ENCODE data around the gene RTN4R. TPM values are rescaled to one million over a fixed set of nuclear protein-coding genes. Genes with fewer than 3 reads are reported as not detected.

The RTN4R gene
- total and polyA plus RNA-seq, 2 of the 4 experiments (the other 2 are of a cell fraction), result 0.18 to 0.94 TPM

DNA sequence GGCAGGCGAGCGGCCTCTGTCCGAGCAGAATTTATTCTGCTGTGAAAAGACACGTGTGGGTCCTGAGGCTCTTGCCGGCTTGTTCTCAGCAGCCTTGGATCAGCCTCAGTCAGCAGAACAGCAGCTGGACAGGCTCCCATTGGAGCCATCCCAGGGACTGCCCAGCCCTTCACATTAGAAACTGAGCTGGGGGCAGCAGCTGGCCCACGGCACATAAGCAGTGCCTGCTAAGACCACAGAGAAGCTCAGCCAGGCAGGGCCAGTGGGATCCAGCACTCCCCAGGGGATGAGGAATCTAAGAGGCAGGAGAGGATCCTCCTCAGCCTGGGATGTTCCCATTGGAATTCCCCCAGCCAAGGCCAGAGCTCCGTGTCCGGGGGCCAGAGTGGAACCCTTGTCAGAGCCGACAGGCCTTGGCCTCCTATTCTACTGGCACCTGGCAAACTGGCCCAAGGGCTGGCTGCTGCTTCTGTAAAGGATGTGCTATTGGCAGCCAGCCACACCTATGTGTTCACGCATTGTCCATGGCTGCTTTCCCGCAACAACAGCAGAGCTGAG is 18.2 kb downstream of the RTN4R start:
- Histone ChIP-seq H4K91ac (ENCODE audit: insufficient read depth, low read depth, low read length) (no peak overlapping the region), H2AK5ac (ENCODE audit: low read depth, low read length) (no peak overlapping the region), H3K56ac (ENCODE audit: extremely low read depth, insufficient read depth, low read length) (no peak overlapping the region), H2BK120ac (ENCODE audit: low read depth, low read length) (no peak overlapping the region), H3K4me1 (ENCODE audit: control insufficient read depth, insufficient read depth, low read length) (no peaks in the 10 kb centered on the region; the same call in 1 of the 2 replicates), H3K36me3 (ENCODE audit: control insufficient read depth, insufficient read depth, low read length) (no peaks in the 10 kb centered on the region), H3K4me3 (ENCODE audit: insufficient read depth, low read depth, low read length) (no peak overlapping the region), H3K9me1 (ENCODE audit: insufficient read depth, low read length) (0 out of 2 replicates have a peak, but pooled peaks cover 2% of the 10 kb centered on the region), H3K4ac (ENCODE audit: low read depth, low read length) (no peak overlapping the region), H2BK15ac (ENCODE audit: low read depth, low read length) (no peak overlapping the region), H4K5ac (ENCODE audit: low read depth, low read length) (no peak overlapping the region), H3K9ac (ENCODE audit: low read depth, low read length) (no peak overlapping the region), H3K4me2 (ENCODE audit: low read depth, low read length) (no peak overlapping the region), H3K23ac (ENCODE audit: low read depth, low read length) (no peak overlapping the region), H3K27me3 (ENCODE audit: control insufficient read depth, insufficient read depth, low read length) (peaks cover 8% of the 10 kb centered on the region; the same call in 1 of the 2 replicates), H2BK20ac (ENCODE audit: low read depth, low read length) (no peak overlapping the region), H2AFZ (replicated peaks; ENCODE audit: low read length, poor library complexity) (no peak overlapping the region), H2AK9ac (replicated peaks; ENCODE audit: low read depth, low read length, poor library complexity) (peak overlapping the region; percentile 34), H2BK5ac (ENCODE audit: low read depth, low read length, poor library complexity, severe bottlenecking) (no peak overlapping the region), H3K14ac (replicated peaks; ENCODE audit: low read depth, low read length) (no peak overlapping the region), H3K18ac (ENCODE audit: low read depth, low read length) (no peak overlapping the region), H4K8ac (ENCODE audit: low read depth in 2 of 2, low read length in 2 of 2) (no peak overlapping the region), H3K9me3 (ENCODE audit: control insufficient read depth, insufficient read depth, low read length) (no peaks in the 10 kb centered on the region), H4K20me1 (ENCODE audit: insufficient read depth, low read length) (no peaks in the 10 kb centered on the region), H3K27ac (ENCODE audit: insufficient read depth, low read length) (no peak overlapping the region), H3K79me1 (ENCODE audit: low read depth in 1 of 2, low read length in 2 of 2) (no peaks in the 10 kb centered on the region)
- peak; percentile 53 for ATAC-seq (ENCODE audit: low read depth)
- intact Hi-C loops (cut with micrococcal nuclease), result no loop called here
- TF ChIP-seq MAZ (IDR thresholded peaks at IDR 0.05; ENCODE audit: borderline replicate concordance, low read depth, low read length) (no peak), RAD21 (IDR thresholded peaks at IDR 0.05; ENCODE audit: low read length) (no peak), RFX5 (IDR thresholded peaks at IDR 0.05; ENCODE audit: low read depth, low read length) (no peak), FOS (IDR thresholded peaks at IDR 0.05; ENCODE audit: low read depth, low read length) (no peak), BHLHE40 (IDR thresholded peaks at IDR 0.05; ENCODE audit: low read depth, low read length) (no peak), MAFK (IDR thresholded peaks at IDR 0.05; ENCODE audit: low read depth, low read length) (no peak), MXI1 (IDR thresholded peaks at IDR 0.05; ENCODE audit: borderline replicate concordance, low read depth, low read length) (no peak), POLR2A (IDR thresholded peaks at IDR 0.05; ENCODE audit: low read depth, low read length) (no peak), CEBPB (IDR thresholded peaks at IDR 0.05; ENCODE audit: low read depth, low read length) (no peak), RCOR1 (IDR thresholded peaks at IDR 0.05; ENCODE audit: insufficient replicate concordance, low read length) (no peak), SMC3 (IDR thresholded peaks at IDR 0.05; ENCODE audit: low read depth, low read length) (no peak), CHD1 (IDR thresholded peaks at IDR 0.05; ENCODE audit: low read depth, low read length) (no peak), NFE2L2 (IDR thresholded peaks at IDR 0.05; ENCODE audit: low read depth, low read length) (no peak)
- TF ChIP-seq, protein P1, sequence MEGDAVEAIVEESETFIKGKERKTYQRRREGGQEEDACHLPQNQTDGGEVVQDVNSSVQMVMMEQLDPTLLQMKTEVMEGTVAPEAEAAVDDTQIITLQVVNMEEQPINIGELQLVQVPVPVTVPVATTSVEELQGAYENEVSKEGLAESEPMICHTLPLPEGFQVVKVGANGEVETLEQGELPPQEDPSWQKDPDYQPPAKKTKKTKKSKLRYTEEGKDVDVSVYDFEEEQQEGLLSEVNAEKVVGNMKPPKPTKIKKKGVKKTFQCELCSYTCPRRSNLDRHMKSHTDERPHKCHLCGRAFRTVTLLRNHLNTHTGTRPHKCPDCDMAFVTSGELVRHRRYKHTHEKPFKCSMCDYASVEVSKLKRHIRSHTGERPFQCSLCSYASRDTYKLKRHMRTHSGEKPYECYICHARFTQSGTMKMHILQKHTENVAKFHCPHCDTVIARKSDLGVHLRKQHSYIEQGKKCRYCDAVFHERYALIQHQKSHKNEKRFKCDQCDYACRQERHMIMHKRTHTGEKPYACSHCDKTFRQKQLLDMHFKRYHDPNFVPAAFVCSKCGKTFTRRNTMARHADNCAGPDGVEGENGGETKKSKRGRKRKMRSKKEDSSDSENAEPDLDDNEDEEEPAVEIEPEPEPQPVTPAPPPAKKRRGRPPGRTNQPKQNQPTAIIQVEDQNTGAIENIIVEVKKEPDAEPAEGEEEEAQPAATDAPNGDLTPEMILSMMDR (conservative IDR thresholded peaks at IDR 0.05; ENCODE audit: low read depth, low read length), result no peak
- TF ChIP-seq, protein P2, sequence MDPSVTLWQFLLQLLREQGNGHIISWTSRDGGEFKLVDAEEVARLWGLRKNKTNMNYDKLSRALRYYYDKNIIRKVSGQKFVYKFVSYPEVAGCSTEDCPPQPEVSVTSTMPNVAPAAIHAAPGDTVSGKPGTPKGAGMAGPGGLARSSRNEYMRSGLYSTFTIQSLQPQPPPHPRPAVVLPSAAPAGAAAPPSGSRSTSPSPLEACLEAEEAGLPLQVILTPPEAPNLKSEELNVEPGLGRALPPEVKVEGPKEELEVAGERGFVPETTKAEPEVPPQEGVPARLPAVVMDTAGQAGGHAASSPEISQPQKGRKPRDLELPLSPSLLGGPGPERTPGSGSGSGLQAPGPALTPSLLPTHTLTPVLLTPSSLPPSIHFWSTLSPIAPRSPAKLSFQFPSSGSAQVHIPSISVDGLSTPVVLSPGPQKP (IDR thresholded peaks at IDR 0.05; ENCODE audit: borderline replicate concordance, low read depth, low read length), result no peak
- TF ChIP-seq, protein P3, sequence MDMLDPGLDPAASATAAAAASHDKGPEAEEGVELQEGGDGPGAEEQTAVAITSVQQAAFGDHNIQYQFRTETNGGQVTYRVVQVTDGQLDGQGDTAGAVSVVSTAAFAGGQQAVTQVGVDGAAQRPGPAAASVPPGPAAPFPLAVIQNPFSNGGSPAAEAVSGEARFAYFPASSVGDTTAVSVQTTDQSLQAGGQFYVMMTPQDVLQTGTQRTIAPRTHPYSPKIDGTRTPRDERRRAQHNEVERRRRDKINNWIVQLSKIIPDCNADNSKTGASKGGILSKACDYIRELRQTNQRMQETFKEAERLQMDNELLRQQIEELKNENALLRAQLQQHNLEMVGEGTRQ (IDR thresholded peaks at IDR 0.05; ENCODE audit: low read depth, low read length), result no peak
- in situ Hi-C loops (cut with MboI; ENCODE audit: low sequenced_read_pairs), result no loop called here
- ChIA-PET POLR2A (ENCODE audit: unreplicated experiment) (no interaction called here), CTCF (no interaction called here)
- dilution Hi-C loops (cut with HindIII; ENCODE audit: low sequenced_read_pairs, unreplicated experiment), result no loop called here
- peak; percentile 39 for DNase-seq
- 20% methylated on average over 7 of the region's 11 CpGs; no CpG with 5 or more reads in 1 of the 2 experiments for WGBS, 2 experiments (ENCODE audit: extremely low coverage in 2 of 2, insufficient read length in 1 of 2)
- no TSS peak for BruUV-seq (replicated peaks)

Data from IMR-90 (cell line).